Measurements from ENCODE around the gene LENG8.

LENG8 gene

DNA sequence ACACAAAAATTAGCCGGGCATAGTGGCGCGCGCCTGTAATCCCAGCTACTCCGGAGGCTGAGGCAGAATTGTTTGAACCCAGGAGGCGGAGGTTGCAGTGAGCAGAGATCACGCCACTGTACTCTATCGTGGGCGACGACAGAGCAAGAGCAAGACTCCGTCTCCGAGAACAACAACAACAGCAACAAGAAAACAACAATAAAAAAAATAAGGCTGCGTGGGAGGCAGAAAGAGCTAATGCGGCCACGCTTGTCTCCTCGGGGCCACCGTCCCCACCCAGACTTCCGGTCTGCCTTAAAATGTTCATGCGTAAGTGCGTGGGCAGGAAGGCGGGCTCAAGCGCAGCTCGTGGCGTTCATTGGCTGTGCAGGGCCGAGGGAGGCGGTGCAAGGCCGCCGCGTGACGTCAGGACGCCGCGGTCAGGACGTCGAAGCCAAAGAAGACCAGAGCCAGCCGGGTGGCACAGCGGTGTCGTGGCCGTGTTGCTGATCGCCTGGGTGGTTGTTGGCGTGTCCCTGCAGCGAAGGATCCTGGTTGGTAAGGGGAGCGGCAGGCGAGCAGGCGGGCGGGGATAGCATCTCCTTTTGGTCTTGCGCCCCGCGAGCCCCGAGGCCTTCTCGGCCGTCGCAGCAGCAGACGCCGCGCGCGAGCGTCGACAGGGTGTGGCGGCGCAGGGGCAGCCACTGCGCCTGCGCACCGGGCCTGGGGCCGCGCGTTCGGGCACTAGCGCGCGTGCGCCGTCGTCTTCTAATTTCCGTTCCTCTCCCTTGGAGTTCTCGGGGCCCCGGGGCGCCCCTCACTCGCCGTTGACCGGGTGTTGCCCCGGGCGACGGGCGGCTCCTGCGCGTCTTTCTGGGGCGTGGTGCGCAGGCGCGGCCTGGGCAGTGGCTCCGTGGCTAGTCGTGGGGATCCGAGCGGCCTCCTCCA is at the start of gene LENG8:
LENG8 (plus strand) TSS at position 426 of the 927 bp plus-strand sequence. CDS start 2,146 bp downstream, outside the sequence.
- peak; percentile 97 for DNase-seq (ENCODE audit: low spot score)

DNA sequence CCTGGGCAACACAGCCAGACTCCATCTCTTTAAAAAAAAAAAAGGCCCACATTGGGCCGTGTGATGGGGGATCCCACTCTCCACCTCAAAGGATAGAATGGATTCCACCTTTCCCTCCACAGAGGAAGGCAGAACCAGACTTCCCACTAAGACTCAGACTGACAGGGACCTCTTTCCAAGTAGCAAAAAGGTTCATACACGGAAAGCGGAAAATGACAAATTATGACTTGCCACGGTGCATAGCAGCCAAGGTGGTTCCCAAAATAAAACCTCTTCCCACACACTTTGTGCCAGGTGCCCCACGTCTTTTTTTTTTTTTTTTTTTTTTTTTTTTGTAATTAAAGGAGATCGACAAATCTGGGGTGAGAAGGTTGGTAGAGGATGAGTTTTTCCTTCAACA is 48.1 kb upstream of the LENG8 start:
- DNase-seq (ENCODE audit: low spot score), result no peak

DNA sequence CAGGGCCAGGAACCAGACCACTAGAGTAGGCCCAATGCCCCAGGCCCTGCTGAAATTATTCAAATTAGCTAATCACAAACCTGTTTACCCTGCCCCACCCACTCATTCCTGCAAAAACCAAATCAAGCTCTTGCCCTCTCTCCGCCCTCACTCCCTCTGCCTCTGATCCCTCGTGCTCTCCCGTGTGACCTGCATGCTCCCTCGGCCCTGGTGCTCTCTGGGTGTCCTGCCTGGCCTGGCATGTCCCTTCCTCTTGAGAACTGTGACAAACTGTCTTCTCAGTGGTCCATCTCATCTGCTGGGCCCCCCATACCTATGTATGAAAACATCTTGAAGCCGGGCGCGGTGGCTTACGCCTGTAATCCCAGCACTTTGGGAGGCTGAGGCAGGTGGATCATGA is 45.9 kb upstream of the LENG8 start:
- DNase-seq (ENCODE audit: low spot score), result no peak

DNA sequence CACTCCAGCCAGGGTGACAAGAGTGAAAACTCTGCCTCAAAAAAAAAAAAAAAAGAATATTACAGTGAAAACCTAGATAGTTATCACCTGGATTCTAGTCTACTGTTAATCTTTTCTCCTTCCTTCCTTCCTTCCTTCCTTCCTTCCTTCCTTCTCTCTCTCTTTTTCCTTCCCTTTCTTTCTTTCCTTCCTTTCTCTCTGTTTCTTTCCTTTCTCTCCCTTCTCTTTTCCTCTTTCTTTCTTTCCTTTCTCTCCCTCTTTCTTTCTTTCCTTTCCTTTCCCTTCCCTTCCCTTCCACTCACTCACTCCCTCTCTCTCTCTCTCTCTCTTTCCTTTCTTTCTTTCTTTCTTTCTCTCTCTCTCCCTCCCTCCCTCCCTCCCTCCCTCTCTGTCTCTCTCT is 43.4 kb upstream of the LENG8 start:
- no peak for DNase-seq (ENCODE audit: low spot score)

GRCh38 chr19:54407780-54408179 is 41.2 kb upstream of the LENG8 start:
- DNase-seq (ENCODE audit: low spot score), result no peak

GRCh38 chr19:54408456-54409026 is 40.5 kb upstream of the LENG8 start:
- no peak for DNase-seq (ENCODE audit: low spot score)

GRCh38 chr19:54411033-54411432 is 38.0 kb upstream of the LENG8 start:
- no peak for DNase-seq (ENCODE audit: low spot score)

DNA sequence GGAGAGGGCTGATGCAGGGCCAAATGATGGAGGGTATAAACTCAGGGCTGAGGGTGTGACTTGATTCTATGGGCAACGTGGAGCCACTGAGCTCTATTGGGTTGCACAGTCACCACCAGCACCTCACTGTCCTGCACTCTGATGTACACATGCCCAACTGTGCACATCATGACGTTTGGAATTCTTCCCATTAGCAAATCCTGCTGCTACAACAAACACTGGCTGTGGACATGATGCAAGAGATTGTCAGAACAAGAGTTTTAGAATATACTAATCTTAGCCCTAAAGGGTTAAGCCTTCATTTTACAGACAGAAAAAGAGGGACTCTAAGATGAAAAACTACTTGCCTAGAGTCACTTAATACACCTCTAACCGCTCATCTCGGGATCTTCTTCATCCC is 36.1 kb upstream of the LENG8 start:
- no peak for DNase-seq (ENCODE audit: low spot score)

DNA sequence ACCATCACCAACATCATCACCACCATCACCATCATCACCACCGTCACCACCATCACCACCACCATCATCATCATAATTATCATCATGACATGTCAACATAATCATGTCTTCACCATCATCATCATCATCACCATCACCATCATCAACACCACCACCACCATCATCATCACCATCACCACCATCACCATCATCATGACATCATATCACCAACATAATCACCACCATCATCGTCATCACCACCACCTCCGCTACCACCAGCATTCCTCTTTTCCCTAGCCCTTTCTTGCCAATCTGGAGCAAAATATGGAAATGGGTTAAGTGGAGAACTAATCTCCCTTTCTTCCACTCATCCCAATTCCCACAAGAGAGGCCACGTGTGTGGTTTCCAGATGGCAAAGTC is 34.8 kb upstream of the LENG8 start:
- DNase-seq (ENCODE audit: low spot score), result no peak

DNA sequence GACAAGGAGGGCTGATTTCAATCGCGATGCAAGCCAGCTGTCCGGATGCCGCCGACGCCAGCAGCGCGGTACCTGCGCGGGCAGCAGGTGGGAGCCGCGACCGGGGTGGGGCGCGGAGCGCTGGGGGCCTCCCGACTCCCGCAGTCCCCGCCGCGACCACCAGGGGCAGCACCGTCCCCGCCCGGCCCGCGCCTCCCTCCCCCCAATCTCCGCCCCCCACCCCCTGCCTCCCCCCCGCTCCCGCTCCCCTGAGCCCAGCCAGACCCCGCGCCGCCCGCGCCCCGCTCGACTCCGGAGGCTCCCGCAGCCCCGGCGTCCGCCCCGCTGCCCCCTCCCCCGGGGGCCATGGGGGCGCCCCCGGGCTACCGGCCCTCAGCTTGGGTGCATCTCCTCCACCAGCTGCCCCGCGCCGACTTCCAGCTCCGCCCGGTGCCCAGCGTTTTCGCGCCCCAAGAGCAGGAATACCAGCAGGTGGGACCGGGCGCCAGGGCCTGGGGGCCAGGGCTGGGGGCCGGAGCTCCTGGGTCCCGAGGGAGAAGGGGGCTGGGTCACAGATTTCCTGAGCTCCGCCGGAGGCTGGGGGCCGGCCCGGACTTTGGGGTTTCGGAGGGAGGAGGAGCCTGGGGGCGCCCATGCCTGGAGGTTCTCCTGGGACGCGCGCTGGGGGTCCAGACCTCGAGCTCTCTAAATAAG is 33.6 kb upstream of the LENG8 start, which contains the start of gene TTYH1:
TTYH1 (plus strand) TSS at position 257 of the 693 bp plus-strand sequence; CDS start at position 346, 89 bp downstream.
- no peak for DNase-seq (ENCODE audit: low spot score)

GRCh38 chr19:54415901-54416673 is 32.9 kb upstream of the LENG8 start:
- no peak for DNase-seq (ENCODE audit: low spot score)

DNA sequence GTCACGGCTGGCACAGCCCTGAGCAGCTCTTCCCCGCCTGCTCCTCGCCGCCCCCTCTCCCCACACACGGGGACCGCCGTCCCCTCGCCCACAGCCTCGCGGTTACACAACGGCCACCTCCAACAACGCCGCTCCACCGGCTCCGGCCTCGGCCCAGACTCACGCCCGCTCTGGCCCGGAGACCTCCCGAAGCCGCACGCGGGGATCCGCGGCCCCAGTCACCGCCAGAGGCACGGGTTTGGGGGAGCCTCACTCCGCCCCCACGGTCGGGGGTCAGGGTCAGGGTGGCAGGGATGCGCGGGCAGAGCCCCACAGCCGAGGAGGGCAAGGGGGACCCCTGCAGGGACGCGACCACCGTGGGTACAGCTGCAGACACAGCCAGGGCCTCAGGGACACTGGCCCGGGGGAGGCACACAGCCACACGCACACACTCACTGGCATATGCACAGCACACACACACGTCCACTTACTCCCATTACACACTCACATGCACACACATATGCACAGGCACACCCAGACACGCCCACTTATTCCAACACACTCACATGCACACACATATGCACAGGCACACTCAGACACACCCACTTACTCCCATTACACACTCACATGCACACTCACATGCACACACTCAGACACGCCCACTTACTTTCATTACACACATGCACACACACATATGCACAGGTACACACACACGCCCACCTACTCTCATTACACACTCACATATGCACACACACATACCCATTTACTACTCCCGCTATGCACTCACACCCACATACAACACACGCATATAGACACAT is 32.1 kb upstream of the LENG8 start:
- no peak for DNase-seq (ENCODE audit: low spot score)

- peak; percentile 15 for DNase-seq (ENCODE audit: low spot score)
These were observed 30.7 kb upstream of the LENG8 start for GRCh38 chr19:54418030-54418929.

DNA sequence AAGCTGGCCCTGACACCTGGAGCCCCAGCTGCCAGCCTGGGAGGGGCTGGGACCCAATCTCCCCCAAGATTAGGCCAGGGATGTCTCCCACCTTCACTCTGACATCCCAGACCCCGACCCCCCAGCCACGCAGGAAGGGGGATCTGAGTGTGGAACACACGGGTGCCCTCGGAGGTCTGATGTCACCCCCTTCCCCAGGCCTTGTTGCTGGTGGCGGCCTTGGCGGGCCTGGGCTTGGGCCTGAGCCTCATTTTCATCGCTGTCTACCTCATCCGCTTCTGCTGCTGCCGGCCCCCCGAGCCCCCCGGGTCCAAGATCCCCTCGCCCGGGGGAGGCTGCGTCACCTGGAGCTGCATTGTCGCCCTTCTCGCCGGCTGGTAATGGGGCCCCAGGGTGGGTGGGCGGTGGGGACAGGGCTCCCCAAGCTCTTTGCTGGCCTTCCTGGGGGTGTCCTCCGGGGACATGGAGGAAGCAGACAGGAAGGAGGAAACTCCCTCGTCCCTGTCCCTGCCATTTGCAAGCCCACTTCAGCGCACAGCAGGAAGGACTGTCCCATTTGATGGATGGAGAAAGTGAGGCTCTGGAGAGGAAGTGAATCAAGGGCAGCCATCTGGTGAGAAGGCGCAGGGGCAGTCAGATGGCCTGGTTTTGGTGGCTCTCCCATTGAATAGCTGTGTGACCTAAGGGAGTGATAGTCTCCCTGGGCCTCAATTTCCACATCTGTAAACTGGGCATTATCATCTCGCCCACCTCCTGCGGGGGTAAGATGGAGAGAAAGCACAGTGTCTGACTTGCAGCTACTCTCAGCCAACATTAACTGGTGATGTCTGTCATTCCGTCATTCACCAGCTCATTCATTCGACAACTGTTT is 29.8 kb upstream of the LENG8 start:
- DNase-seq (ENCODE audit: low spot score), result no peak

GRCh38 chr19:54420068-54420382 is 29.0 kb upstream of the LENG8 start:
- DNase-seq (ENCODE audit: low spot score), result no peak

- DNase-seq (ENCODE audit: low spot score), result no peak
These were observed 28.4 kb upstream of the LENG8 start for GRCh38 chr19:54420383-54421168.

- no peak for DNase-seq (ENCODE audit: low spot score)
These were observed 27.9 kb upstream of the LENG8 start for GRCh38 chr19:54421169-54421516.

GRCh38 chr19:54421521-54421920 is 27.5 kb upstream of the LENG8 start:
- no peak for DNase-seq (ENCODE audit: low spot score)

GRCh38 chr19:54422136-54422535 is 26.9 kb upstream of the LENG8 start:
- DNase-seq (ENCODE audit: low spot score), result no peak

All from CD4-positive, alpha-beta T cell treated with Interleukin-6 at 100 ng/mL for 8 hours (primary cell).